Stimulated activated naive B cell treated with anti-CD40 and anti-IgM and Interleukin-4, amounts not matched to agents 10 μg/mL and 1 μg/mL and 100 μg/mL, for 72 hours (primary cell): ENCODE measurements around the gene CCDC28A.

Source experiments
- ATAC-seq, 2 donors: fragments of 150-1000 bp; cut with Tn5 transposase; replicated peaks; 2 replicates each; pipeline ENCODE4 v1.10.0; 2021; ENCODE audit warnings: moderate library complexity in 1 of 2
- DNase-seq: peaks from one replicate; pipeline ENCODE4 v3.0.0; 2021
- H3K27ac Mint-ChIP-seq: one replicate; pipeline ENCODE4 v1.8.0; 2022; ENCODE audit warnings: mild to moderate bottlenecking, mixed read lengths
- H3K27me3 Mint-ChIP-seq, 2 donors: one replicate each; pipeline ENCODE4 v1.8.0; 2022; ENCODE audit warnings: mixed read lengths in 2 of 2
- H3K36me3 Mint-ChIP-seq, 2 donors: one replicate each; pipeline ENCODE4 v1.8.0; 2022; ENCODE audit warnings: mixed read lengths in 2 of 2, mild to moderate bottlenecking in 1 of 2
- H3K4me1 Mint-ChIP-seq, 2 donors: one replicate each; pipeline ENCODE4 v1.8.0; 2022; ENCODE audit warnings: mixed read lengths in 2 of 2, mild to moderate bottlenecking in 1 of 2
- H3K4me3 Mint-ChIP-seq, 2 donors: one replicate each; pipeline ENCODE4 v1.8.0; 2022; ENCODE audit warnings: mild to moderate bottlenecking in 2 of 2, mixed read lengths in 2 of 2, moderate library complexity in 1 of 2
- H3K9me3 Mint-ChIP-seq, 2 donors: one replicate each; pipeline ENCODE4 v1.8.0; 2022; ENCODE audit warnings: mixed read lengths in 2 of 2, mild to moderate bottlenecking in 1 of 2

CCDC28A gene

DNA sequence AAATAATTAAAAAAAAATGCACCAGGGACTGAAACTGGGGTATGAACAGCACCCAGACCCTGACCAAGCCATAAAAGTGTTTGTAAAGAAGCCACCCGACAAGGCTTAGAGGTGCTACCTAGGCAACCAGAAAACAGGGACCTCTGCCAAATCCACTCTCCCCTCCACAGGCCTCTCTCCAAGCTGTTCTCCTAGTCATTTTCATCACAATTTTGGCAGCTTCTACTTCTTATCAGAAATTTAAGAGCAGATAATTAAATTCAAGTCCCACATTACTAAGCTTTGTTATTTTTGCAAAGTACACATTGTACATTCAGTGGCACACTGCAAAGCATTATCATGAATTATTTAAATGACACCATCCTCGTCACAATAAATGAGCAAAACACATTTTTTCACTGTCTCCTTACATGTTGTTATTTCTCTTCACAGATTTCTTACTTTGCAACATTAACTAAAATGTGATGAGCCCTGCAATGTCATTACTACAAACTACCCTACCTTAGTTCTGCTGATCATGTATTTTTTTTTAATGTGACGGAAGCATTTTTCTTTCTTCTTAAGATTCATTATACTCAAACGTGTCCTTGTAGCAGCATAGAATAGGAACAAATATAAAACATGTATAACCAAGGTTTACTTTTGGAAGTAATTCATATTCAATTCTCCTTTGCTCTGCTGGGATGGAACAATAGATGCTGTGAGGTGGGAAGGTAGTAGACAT, 60.4 kb downstream of the CCDC28A start:
- Mint-ChIP-seq H3K9me3 (no peaks in the 10 kb centered on the region), H3K27ac (no peak overlapping the region), H3K27me3 (no peaks in the 10 kb centered on the region), H3K4me1 (no peaks in the 10 kb centered on the region), H3K4me3 (no peak overlapping the region), H3K36me3 (no peaks in the 10 kb centered on the region)
- ATAC-seq (no peak), DNase-seq (no peak)

DNA sequence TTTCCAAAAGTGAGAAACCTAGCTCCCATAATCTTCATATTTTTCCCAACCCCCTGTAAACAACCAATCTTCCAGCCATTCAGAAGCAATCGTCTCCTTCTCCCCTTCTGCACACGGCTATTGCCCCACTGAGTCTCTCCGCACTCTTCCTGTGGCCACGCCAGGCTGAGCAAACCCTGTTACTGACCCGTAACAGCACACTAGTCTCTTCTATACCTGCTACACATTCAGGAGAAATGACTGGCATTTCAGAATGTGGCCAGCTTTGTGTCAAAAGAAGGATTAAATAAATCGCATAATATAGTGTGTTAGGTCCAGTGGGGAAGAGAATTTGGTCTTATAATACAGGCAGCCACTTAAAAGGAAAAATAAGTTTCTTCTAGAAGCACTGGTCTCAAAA, 63.7 kb downstream of the CCDC28A start:
- H3K36me3 Mint-ChIP-seq = no peaks in the 10 kb centered on the region
- H3K4me3 Mint-ChIP-seq = no peak overlapping the region
- H3K27ac Mint-ChIP-seq = no peak overlapping the region
- no peaks in the 10 kb centered on the region for H3K4me1 Mint-ChIP-seq
- ATAC-seq (no peak), DNase-seq (no peak)
- no peaks in the 10 kb centered on the region for H3K27me3 Mint-ChIP-seq
- H3K9me3 Mint-ChIP-seq = peaks cover 3 to 5% of the 10 kb centered on the region in 2 donors
